Panc1 (cell line): ENCODE measurements around the gene CCDC148.

Source experiments
- CTCF ChIP-seq: fragments of 450-650 bp; IDR thresholded peaks from 2 replicates; pipeline ENCODE4 v1.5.1; 2017; ENCODE audit warnings: mild to moderate bottlenecking
- POLR2AphosphoS5 ChIP-seq: IDR thresholded peaks from 2 replicates; pipeline ENCODE4 v1.6.1; 2012; ENCODE audit warnings: mild to moderate bottlenecking, low read depth, low read length, moderate library complexity
- SIN3A ChIP-seq: IDR thresholded peaks from 2 replicates; pipeline ENCODE4 v1.6.1; 2012; ENCODE audit warnings: low read depth, mild to moderate bottlenecking, low read length, moderate library complexity, borderline replicate concordance; ENCODE audit not compliant: insufficient read depth

GRCh38 chr2:158142568-158143332, 313.8 kb downstream of the CCDC148 start:
- TF ChIP-seq CTCF (no peak), POLR2AphosphoS5 (no peak), SIN3A (no peak)
